Prostate gland (tissue), 2 donors: ENCODE results near the gene SPARC.

ENCODE experiments used
- CTCF ChIP-seq, 4 experiments: fragments of 200-600 bp in 2 of 4; fragments of 450-650 bp in 2 of 4; sonication (generic) in 2 of 4; IDR thresholded peaks; 1 replicate in 3 of 4; 2 replicates in 1 of 4; pipeline ENCODE4 v1.5.1; 2016 to 2019; ENCODE audit warnings: antibody characterized with exemption in 4 of 4, mild to moderate bottlenecking in 2 of 4, moderate library complexity in 2 of 4
- POLR2AphosphoS5 ChIP-seq: sonication (generic); formaldehyde crosslinking; IDR thresholded peaks from one replicate; pipeline ENCODE4 v1.6.1; 2017; ENCODE audit warnings: antibody characterized with exemption

- TF ChIP-seq CTCF (IDR thresholded peaks at IDR 0.05) (no peak), POLR2AphosphoS5 (no peak)
These were observed 11.8 kb downstream of the SPARC start for GRCh38 chr5:151674626-151675610.
